Measurements from ENCODE around the gene VSTM5.

DNA sequence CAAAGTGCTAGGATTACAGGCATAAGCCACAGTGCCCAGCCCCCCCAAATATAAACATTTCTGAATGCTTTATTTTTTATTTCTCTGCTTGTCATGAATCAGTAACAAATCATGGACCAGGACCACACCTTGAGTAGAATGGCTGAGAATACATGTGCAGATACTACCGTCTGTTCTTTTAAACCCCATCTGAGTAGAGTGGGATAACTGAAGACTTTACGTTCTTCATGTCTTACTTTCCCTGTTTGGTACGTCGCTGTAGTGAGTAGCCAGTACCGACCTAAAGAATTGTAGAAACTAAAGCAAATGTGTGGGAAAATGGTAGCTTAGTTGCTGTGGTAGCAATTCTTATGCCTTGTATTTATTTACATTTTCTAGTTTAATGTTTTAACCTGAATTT lies 36.4 kb downstream of the VSTM5 start:
- TF ChIP-seq, protein P1, sequence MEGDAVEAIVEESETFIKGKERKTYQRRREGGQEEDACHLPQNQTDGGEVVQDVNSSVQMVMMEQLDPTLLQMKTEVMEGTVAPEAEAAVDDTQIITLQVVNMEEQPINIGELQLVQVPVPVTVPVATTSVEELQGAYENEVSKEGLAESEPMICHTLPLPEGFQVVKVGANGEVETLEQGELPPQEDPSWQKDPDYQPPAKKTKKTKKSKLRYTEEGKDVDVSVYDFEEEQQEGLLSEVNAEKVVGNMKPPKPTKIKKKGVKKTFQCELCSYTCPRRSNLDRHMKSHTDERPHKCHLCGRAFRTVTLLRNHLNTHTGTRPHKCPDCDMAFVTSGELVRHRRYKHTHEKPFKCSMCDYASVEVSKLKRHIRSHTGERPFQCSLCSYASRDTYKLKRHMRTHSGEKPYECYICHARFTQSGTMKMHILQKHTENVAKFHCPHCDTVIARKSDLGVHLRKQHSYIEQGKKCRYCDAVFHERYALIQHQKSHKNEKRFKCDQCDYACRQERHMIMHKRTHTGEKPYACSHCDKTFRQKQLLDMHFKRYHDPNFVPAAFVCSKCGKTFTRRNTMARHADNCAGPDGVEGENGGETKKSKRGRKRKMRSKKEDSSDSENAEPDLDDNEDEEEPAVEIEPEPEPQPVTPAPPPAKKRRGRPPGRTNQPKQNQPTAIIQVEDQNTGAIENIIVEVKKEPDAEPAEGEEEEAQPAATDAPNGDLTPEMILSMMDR (IDR thresholded peaks at IDR 0.05; ENCODE audit: low read depth, low read length), result no peak
- TF ChIP-seq POLR2A (IDR thresholded peaks at IDR 0.05; ENCODE audit: extremely low read depth, insufficient read length) (no peak), MYC (IDR thresholded peaks at IDR 0.05; ENCODE audit: low read depth, low read length) (no peak)
- TF ChIP-seq, protein P2, sequence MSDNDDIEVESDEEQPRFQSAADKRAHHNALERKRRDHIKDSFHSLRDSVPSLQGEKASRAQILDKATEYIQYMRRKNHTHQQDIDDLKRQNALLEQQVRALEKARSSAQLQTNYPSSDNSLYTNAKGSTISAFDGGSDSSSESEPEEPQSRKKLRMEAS (IDR thresholded peaks at IDR 0.05; ENCODE audit: low read depth, low read length), result no peak

Data from NB4 (cell line).